B cell (primary cell): ENCODE data around the gene MRPL18. TPM values are rescaled to one million over a fixed set of nuclear protein-coding genes. Genes with fewer than 3 reads are reported as not detected.

ENCODE experiments used
- ATAC-seq: fragments of 200-7000 bp; cut with Tn5 transposase; one replicate; pipeline ENCODE4 v1.10.0; 2021; ENCODE audit warnings: low read depth, mild to moderate bottlenecking, moderate number of reproducible peaks, moderate library complexity
- CTCF ChIA-PET: fragments of 350-600 bp; sonication (Branson Sonifier 250); formaldehyde crosslinking; loops from one replicate; lab custom pipeline; 2021; ENCODE audit warnings: antibody characterized with exemption, inconsistent platforms; lab: Charles Lee
- POLR2A ChIA-PET: fragments of 350-600 bp; sonication (Branson Sonifier 250); formaldehyde crosslinking; loops from one replicate; lab custom pipeline; 2021; ENCODE audit warnings: antibody characterized with exemption; lab: Charles Lee
- DNase-seq: peaks from one replicate; pipeline ENCODE4 v3.0.0; 2013
- H2AFZ ChIP-seq: 2 replicates; pipeline ENCODE4 v1.6.1; 2012; ENCODE audit warnings: mild to moderate bottlenecking, low read depth, low read length; ENCODE audit not compliant: insufficient read depth, poor library complexity, severe bottlenecking
- H3K27ac ChIP-seq, 2 donors: 1 replicate in 1 of 2; 2 replicates in 1 of 2; pipeline ENCODE4 v1.5.1; 2012 to 2013; ENCODE audit warnings: low read length in 2 of 2, mild to moderate bottlenecking in 2 of 2, moderate library complexity in 1 of 2
- H3K27me3 ChIP-seq, 4 experiments: fragments of 200-600 bp in 1 of 4; sonication (generic) in 1 of 4; replicated peaks in 1 of 4; 1 replicate in 2 of 4; 2 replicates in 2 of 4; pipeline versions ENCODE4 v1.6.1 to v1.7.0; 2013 to 2016; ENCODE audit warnings: low read length in 3 of 4, mild to moderate bottlenecking in 2 of 4, mixed read lengths in 1 of 4, moderate library complexity in 1 of 4; ENCODE audit not compliant: insufficient read depth in 4 of 4, control insufficient read depth in 3 of 4; ENCODE audit errors: control extremely low read depth in 1 of 4
- H3K36me3 ChIP-seq, 2 experiments: replicated peaks in 1 of 2; 1 replicate in 1 of 2; 2 replicates in 1 of 2; pipeline versions ENCODE4 v1.6.1 to v1.7.1; 2013; ENCODE audit warnings: low read length in 1 of 2; ENCODE audit not compliant: insufficient read depth in 2 of 2, control insufficient read depth in 1 of 2; ENCODE audit errors: control extremely low read depth in 1 of 2, extremely low read depth in 1 of 2
- H3K4me1 ChIP-seq, 2 donors: fragments of 200-600 bp in 1 of 2; sonication (generic) in 1 of 2; 1 replicate in 1 of 2; 2 replicates in 1 of 2; pipeline versions ENCODE4 v1.5.1 to v1.6.1; 2013 to 2017; ENCODE audit warnings: low read length in 2 of 2; ENCODE audit not compliant: control insufficient read depth in 2 of 2, insufficient read depth in 2 of 2
- H3K4me2 ChIP-seq: replicated peaks from 2 replicates; pipeline ENCODE3; 2012; ENCODE audit warnings: mild to moderate bottlenecking, low read depth, low read length; ENCODE audit not compliant: poor library complexity, severe bottlenecking
- H3K4me3 ChIP-seq, 5 experiments: fragments of 200-600 bp in 1 of 5; sonication (generic) in 1 of 5; 1 replicate in 3 of 5; 2 replicates in 2 of 5; pipeline versions ENCODE4 v1.5.1 to v1.7.0; 2011 to 2016; ENCODE audit warnings: low read length in 4 of 5, mild to moderate bottlenecking in 4 of 5, low read depth in 2 of 5, control low read depth in 1 of 5, moderate library complexity in 1 of 5; ENCODE audit not compliant: insufficient read depth in 1 of 5; ENCODE audit errors: control extremely low read depth in 1 of 5, extremely low read depth in 1 of 5
- H3K79me2 ChIP-seq: fragments of 200-600 bp; sonication (generic); one replicate; pipeline ENCODE4 v1.6.0; 2016; ENCODE audit warnings: low read length; ENCODE audit not compliant: control insufficient read depth, insufficient read depth
- H3K9ac ChIP-seq: fragments of 200-600 bp; sonication (generic); 2 replicates; pipeline ENCODE4 v1.6.1; 2017; ENCODE audit warnings: mild to moderate bottlenecking, low read length, moderate library complexity
- H3K9me3 ChIP-seq, 3 donors: one replicate each; pipeline versions ENCODE4 v1.6.1 to v1.7.1; 2013; ENCODE audit warnings: low read length in 2 of 3; ENCODE audit not compliant: control insufficient read depth in 2 of 3, insufficient read depth in 1 of 3; ENCODE audit errors: control extremely low read depth in 1 of 3
- H4K20me1 ChIP-seq: 2 replicates; pipeline ENCODE4 v1.6.0; 2012; ENCODE audit warnings: mild to moderate bottlenecking, low read length; ENCODE audit not compliant: insufficient read depth, control insufficient read depth, poor library complexity, severe bottlenecking
- H3K27ac Mint-ChIP-seq: one replicate; pipeline ENCODE4 v1.8.0; 2021; ENCODE audit warnings: mixed read lengths
- H3K27me3 Mint-ChIP-seq: one replicate; pipeline ENCODE4 v1.8.0; 2021; ENCODE audit warnings: mixed read lengths
- H3K4me1 Mint-ChIP-seq: one replicate; pipeline ENCODE4 v1.8.0; 2021; ENCODE audit warnings: mixed read lengths
- H3K4me3 Mint-ChIP-seq: one replicate; pipeline ENCODE4 v1.8.0; 2021; ENCODE audit warnings: mixed read lengths
- H3K9me3 Mint-ChIP-seq: one replicate; pipeline ENCODE4 v1.8.0; 2022; ENCODE audit warnings: mixed read lengths; ENCODE audit not compliant: insufficient read depth
- CTCF ChIP-seq: fragments of 200-600 bp; IDR thresholded peaks from one replicate; pipeline ENCODE4 v1.8.0; 2022; ENCODE audit warnings: antibody characterized with exemption, mild to moderate bottlenecking
- EZH2 ChIP-seq: IDR thresholded peaks from 2 replicates; pipeline ENCODE4 v1.6.1; 2012; ENCODE audit warnings: borderline replicate concordance, low read depth, mild to moderate bottlenecking, moderate library complexity, low read length; ENCODE audit not compliant: insufficient read depth, poor library complexity, severe bottlenecking
- WGBS: methylation state at CpG from one replicate; pipeline ENCODE4 v1.1.5; 2013; ENCODE audit warnings: missing lambda C conversion rate; ENCODE audit not compliant: insufficient coverage; 5-methylcytosine and 5-hydroxymethylcytosine counted together
- intact Hi-C: fragments of 100-400 bp; cut with micrococcal nuclease; formaldehyde crosslinking; loops from one replicate; pipeline ENCODE4 v1.10.0; 2022
- polyA plus RNA-seq: library from polyadenylated mRNA; depleted of rRNA; stranded (reverse); fragments of >200 nt; gene quantifications from 2 replicates; pipeline ENCODE4 v1.2.3, GENCODE V29; 2012
- total RNA-seq, 2 donors: library from RNA; stranded (reverse); fragments of 120-200 nt in 1 of 2; gene quantifications; 1 replicate in 1 of 2; 2 replicates in 1 of 2; pipeline versions ENCODE4 v1.2.3 to v1.2.4, GENCODE V29; 2013 to 2022

MRPL18 gene
- total and polyA plus RNA-seq, 2 donors (not counting 1 experiment from before 2014, with no cell fraction given): 32.1 to 35.1 TPM

GRCh38 chr6:159801935-159802334, 11.7 kb downstream of the MRPL18 start:
- 100% methylated on average over 4 of the region's 8 CpGs for whole genome bisulfite sequencing
- Mint-ChIP-seq H3K27me3 (no peaks in the 10 kb centered on the region), H3K4me3 (no peak overlapping the region), H3K4me1 (peaks cover 2% of the 10 kb centered on the region), H3K9me3 (no peaks in the 10 kb centered on the region), H3K27ac (no peak overlapping the region)
- Histone ChIP-seq H3K27ac (no peak overlapping the region), H3K9ac (no peak overlapping the region), H3K79me2 (peaks cover 5% of the 10 kb centered on the region), H3K27me3 (no peaks in the 10 kb centered on the region), H3K36me3 (peaks cover 13 to 38% of the 10 kb centered on the region in 2 experiments), H3K4me3 (no peak overlapping the region), H3K9me3 (no peaks in the 10 kb centered on the region), H3K4me1 (no peaks in the 10 kb centered on the region), H4K20me1 (peaks cover 9% of the 10 kb centered on the region), H2AFZ (no peak overlapping the region), H3K4me2 (no peak overlapping the region)
- ChIA-PET CTCF (no interaction called here), POLR2A (no interaction called here)
- intact Hi-C loops: no loop called here
- no peak for TF ChIP-seq CTCF
- no peak for TF ChIP-seq EZH2
- ATAC-seq: no peak
- DNase-seq: no peak

- Mint-ChIP-seq H3K27ac (no peak overlapping the region), H3K4me1 (peaks cover 2% of the 10 kb centered on the region), H3K4me3 (no peak overlapping the region), H3K9me3 (no peaks in the 10 kb centered on the region), H3K27me3 (no peaks in the 10 kb centered on the region)
- DNase-seq (no peak), ATAC-seq (no peak)
- 95% methylated on average over 6 of the region's 10 CpGs for WGBS
- Histone ChIP-seq H3K27me3 (no peaks in the 10 kb centered on the region), H2AFZ (no peak overlapping the region), H4K20me1 (no peaks in the 10 kb centered on the region), H3K36me3 (peaks cover 0 to 15% of the 10 kb centered on the region in 2 experiments), H3K9ac (no peak overlapping the region), H3K4me2 (no peak overlapping the region), H3K79me2 (no peaks in the 10 kb centered on the region), H3K27ac (no peak overlapping the region), H3K9me3 (no peaks in the 10 kb centered on the region), H3K4me1 (no peaks in the 10 kb centered on the region), H3K4me3 (no peak overlapping the region)
- ChIA-PET POLR2A (interaction anchor here (1.3 kb wide), 1 partner anchor 14 kb away, joined by 3 read pairs; the partner anchor contains the start of gene MRPL18), CTCF (no interaction called here)
- no peak for TF ChIP-seq CTCF
- no peak for TF ChIP-seq EZH2
- intact Hi-C loops: no loop called here
Observed at GRCh38 chr6:159804504-159804903, 14.2 kb downstream of the MRPL18 start.
